Activated naive CD8-positive, alpha-beta T cell treated with anti-CD3 and anti-CD28 coated beads, Interleukin-2, amount 50 U/mL, for 24 hours (primary cell): ENCODE measurements around the gene SFXN1.

Experiments
- ATAC-seq: fragments of 150-1000 bp; cut with Tn5 transposase; one replicate; pipeline ENCODE4 v1.10.0; 2021
- DNase-seq: peaks from one replicate; pipeline ENCODE4 v3.0.0; 2021
- H3K27ac Mint-ChIP-seq: one replicate; pipeline ENCODE4 v1.8.0; 2021; ENCODE audit warnings: mild to moderate bottlenecking, mixed read lengths
- H3K27me3 Mint-ChIP-seq: one replicate; pipeline ENCODE4 v1.8.0; 2021; ENCODE audit warnings: mixed read lengths
- H3K36me3 Mint-ChIP-seq: one replicate; pipeline ENCODE4 v1.8.0; 2021; ENCODE audit warnings: low read depth, mixed read lengths
- H3K4me1 Mint-ChIP-seq: one replicate; pipeline ENCODE4 v1.8.0; 2021; ENCODE audit warnings: mixed read lengths
- H3K4me3 Mint-ChIP-seq: one replicate; pipeline ENCODE4 v1.8.0; 2021; ENCODE audit warnings: mild to moderate bottlenecking, moderate library complexity, mixed read lengths
- H3K9me3 Mint-ChIP-seq: one replicate; pipeline ENCODE4 v1.8.0; 2021; ENCODE audit warnings: mixed read lengths

SFXN1 gene

DNA sequence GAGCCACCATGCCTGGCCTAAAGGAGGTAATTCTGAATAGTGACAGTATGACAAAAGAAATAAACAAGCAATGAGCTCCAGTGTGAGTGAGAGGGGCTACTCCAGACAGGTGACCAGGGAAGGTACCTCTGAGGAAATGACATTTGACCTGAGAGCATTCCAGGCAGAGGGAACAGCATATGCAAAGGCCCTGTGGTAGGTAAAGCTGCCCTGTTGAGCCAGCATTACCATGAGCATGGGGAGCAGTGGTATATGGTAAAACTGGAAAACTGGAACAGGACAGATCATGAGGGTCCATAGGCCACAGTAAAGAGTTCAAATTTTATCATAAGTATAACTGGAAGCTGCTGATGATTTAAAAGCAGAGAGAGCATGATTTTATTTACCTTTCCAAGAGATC is 6.0 kb upstream of the SFXN1 start:
- no peak overlapping the region for H3K4me3 Mint-ChIP-seq
- H3K36me3 Mint-ChIP-seq = no peaks in the 10 kb centered on the region
- no peak overlapping the region for H3K27ac Mint-ChIP-seq
- peaks cover 27% of the 10 kb centered on the region for H3K4me1 Mint-ChIP-seq
- no peak for DNase-seq
- no peak for ATAC-seq
- H3K9me3 Mint-ChIP-seq = no peaks in the 10 kb centered on the region
- peaks cover 1% of the 10 kb centered on the region for H3K27me3 Mint-ChIP-seq

DNA sequence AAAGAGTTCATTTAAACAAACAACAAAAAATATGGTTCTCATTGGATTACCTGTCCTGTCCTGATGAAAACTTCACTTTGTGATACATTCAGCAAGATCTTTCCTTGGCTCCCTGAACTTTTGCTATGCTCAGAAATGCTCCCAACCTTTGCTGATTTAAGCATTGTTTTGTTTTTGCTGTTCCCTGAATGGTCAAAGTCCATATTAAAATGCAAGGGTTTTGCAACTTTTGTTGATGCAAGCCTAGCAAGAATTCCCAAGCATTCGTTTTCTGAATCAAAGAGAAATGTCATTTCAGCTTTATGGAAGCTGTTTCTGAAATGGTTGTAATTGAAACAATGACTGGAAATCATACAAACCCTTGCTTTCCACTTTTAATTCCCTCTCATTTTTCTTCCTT is 3.1 kb upstream of the SFXN1 start:
- DNase-seq (no peak), ATAC-seq (no peak)
- Mint-ChIP-seq H3K36me3 (peaks cover 14% of the 10 kb centered on the region), H3K9me3 (no peaks in the 10 kb centered on the region), H3K4me1 (peaks cover 39% of the 10 kb centered on the region), H3K27me3 (peaks cover 1% of the 10 kb centered on the region), H3K4me3 (no peak overlapping the region), H3K27ac (peak overlapping the region; percentile 17)

DNA sequence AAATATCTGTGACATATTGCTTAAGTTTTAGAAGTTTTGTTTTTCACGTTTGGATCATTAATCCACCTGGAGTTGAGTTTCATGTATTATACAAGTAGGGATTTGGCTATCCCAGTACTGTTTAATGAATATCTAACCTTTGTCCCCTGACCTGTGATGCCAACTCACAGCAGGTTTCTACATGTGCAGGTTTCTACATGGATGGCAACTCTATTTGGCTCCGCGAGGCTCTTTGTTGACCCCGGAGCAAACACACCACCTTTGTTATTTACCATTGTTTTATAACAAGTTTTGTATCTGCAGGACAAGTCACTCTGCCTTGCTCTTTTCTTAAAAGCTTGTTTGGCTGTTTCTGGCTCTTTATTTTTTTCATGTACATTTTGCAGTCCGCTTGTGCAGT is 920 bp upstream of the SFXN1 start:
- Mint-ChIP-seq H3K9me3 (no peaks in the 10 kb centered on the region), H3K36me3 (peaks cover 36% of the 10 kb centered on the region), H3K4me1 (peaks cover 48% of the 10 kb centered on the region), H3K27me3 (peaks cover 1% of the 10 kb centered on the region), H3K4me3 (peak overlapping the region; percentile 74), H3K27ac (no peak overlapping the region)
- DNase-seq (no peak), ATAC-seq (no peak)

DNA sequence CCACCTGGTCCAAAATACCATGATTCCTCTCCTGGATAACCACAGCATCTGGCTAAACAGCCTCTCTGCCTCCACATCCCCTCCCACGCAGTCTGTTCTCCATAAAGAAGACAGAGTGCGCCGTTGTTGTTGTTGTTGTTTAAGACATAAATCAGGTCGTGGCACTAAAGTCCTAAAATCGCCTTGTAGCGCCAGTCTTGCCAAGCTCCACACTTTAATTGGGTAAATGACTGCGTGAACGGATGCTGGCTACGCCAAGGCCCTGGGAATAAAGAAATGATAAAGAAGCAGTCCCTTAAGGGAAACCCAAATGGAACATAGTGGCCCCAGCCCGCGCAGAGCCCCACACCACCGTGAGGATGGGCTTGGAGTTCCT is 364 bp upstream of the SFXN1 start:
- Mint-ChIP-seq H3K27ac (no peak overlapping the region), H3K4me1 (peaks cover 49% of the 10 kb centered on the region), H3K27me3 (peaks cover 1% of the 10 kb centered on the region), H3K36me3 (peaks cover 42% of the 10 kb centered on the region), H3K9me3 (no peaks in the 10 kb centered on the region), H3K4me3 (peak overlapping the region; percentile 74)
- ATAC-seq (no peak), DNase-seq (no peak)

DNA sequence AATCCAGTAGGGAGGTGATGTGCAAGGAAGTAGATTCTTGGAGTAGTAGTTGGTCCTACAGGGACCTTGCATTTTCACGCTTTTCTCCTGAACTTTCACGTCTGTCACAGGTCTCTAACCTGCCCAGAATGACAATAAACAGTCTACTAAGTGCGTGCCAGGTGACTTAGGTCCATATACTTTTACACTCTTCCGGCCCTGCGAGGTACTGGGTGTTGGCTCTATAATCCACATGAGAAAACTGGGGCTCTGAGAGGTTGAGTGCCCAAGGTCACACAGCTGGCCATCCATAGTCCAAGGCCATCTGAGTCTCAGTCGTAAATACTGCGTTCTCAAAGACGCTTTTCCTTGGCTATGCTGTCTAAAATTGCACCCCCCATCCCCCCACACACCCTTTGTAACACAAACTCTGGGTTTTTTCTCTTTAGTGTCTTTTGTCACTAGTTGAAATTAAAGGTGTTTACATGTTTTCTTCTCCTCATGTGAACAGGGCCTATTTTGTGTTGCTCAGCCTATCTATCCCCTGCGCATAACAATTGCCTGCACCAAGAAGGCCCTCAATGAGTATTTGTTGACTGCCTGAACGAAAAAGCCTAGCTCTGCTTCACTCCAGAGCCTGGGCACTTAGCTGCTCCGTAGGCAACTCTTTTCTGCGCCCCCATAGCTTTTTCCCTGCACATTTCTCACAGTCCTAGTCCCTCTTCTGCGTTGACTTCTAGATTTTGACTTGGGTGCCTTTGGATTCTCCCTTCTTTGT is 943 bp downstream of the SFXN1 start:
- H3K27me3 Mint-ChIP-seq = peaks cover 1% of the 10 kb centered on the region
- ATAC-seq = no peak
- no peak for DNase-seq
- H3K27ac Mint-ChIP-seq = peak overlapping the region; percentile 97
- H3K4me3 Mint-ChIP-seq = peak overlapping the region; percentile 96
- peaks cover 62% of the 10 kb centered on the region for H3K4me1 Mint-ChIP-seq
- no peaks in the 10 kb centered on the region for H3K9me3 Mint-ChIP-seq
- peaks cover 54% of the 10 kb centered on the region for H3K36me3 Mint-ChIP-seq

DNA sequence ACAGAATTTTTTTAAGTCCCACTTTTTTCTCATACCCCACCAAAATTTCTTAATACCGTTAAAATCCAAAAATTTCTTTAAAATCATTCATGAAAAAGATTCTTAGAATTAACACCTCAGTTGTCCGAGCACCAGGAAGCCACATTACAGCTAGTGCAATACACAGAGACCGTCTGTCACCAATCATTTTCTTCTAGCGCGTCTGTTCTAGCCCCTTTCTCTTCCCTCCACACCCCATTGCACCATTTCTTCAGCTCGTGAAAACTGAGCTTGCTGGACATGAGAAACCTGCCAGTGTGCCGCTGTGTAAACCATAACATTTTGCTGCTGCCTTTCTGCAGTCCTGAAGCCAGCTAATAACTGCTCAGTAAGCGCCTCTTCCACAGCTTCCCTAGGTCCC is 5.0 kb downstream of the SFXN1 start:
- no peak for ATAC-seq
- Mint-ChIP-seq H3K36me3 (peaks cover 89% of the 10 kb centered on the region), H3K4me3 (peak overlapping the region; percentile 96), H3K27ac (peak overlapping the region; percentile 65), H3K9me3 (no peaks in the 10 kb centered on the region), H3K4me1 (peaks cover 85% of the 10 kb centered on the region), H3K27me3 (no peaks in the 10 kb centered on the region)
- no peak for DNase-seq

DNA sequence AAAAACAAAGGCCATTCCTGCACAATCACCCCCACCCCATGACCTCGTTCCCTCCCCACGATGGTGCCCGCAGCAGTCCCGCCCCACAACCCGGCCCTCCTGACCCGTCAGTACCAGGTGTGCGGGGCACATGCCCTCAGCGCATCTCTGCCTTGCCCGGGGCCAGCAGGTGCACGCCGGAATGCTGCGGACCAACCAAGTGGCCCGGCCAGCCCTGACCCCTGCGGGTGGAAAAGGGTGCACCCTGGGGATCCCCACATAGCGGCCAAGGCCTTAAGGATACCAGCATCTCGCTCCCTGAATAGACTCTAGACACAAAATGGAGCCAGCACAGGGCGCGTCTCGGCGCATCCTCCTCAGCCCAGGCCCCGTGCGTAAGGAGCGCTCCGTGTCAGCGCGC is 6.0 kb downstream of the SFXN1 start:
- no peak overlapping the region for H3K27ac Mint-ChIP-seq
- no peaks in the 10 kb centered on the region for H3K27me3 Mint-ChIP-seq
- ATAC-seq = no peak
- no peaks in the 10 kb centered on the region for H3K9me3 Mint-ChIP-seq
- H3K36me3 Mint-ChIP-seq = peaks cover 93% of the 10 kb centered on the region
- H3K4me3 Mint-ChIP-seq = no peak overlapping the region
- no peak for DNase-seq
- peaks cover 94% of the 10 kb centered on the region for H3K4me1 Mint-ChIP-seq

DNA sequence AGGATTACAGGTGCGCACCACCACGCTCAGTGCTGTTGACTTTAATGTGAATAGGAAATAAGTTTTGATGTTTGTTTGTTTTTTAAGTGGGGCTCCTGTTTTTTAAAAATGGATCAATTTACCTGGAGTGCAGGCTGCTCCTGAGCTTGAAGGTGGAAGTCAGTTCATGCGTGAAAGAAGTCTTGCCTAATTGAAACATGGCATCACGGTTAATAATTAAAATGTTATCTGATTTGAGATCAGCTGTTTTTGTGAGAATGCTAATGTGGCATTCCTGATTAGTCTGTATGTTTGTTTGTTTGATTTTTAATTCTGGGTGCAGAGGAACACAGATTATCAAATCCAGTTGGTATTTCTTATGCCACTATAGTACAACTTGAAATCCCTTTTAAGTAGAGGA is 6.5 kb downstream of the SFXN1 start:
- H3K27ac Mint-ChIP-seq = peak overlapping the region; percentile 14
- H3K9me3 Mint-ChIP-seq = no peaks in the 10 kb centered on the region
- H3K36me3 Mint-ChIP-seq = peaks cover 93% of the 10 kb centered on the region
- H3K4me1 Mint-ChIP-seq = peaks cover 96% of the 10 kb centered on the region
- ATAC-seq = no peak
- H3K4me3 Mint-ChIP-seq = no peak overlapping the region
- no peak for DNase-seq
- no peaks in the 10 kb centered on the region for H3K27me3 Mint-ChIP-seq

DNA sequence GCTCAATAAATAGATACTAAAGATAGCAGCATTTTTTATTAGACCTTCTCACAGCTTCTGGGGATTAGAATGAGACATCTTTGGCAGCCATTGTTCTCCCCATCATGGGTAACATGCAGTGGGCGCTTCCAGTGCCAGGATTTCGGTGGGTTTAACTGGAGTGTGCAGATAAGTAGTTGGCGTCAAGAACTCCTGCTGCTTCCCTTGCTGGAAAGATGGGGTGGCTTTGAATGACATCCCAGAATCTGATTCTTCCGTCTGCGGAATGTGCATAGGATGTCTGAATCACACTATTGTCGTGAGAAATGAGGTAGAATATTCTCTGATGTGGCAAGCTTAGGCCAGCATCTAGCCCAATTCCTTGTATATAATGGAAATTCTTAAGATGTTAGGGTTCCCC is 7.3 kb downstream of the SFXN1 start:
- DNase-seq = no peak
- H3K9me3 Mint-ChIP-seq = no peaks in the 10 kb centered on the region
- no peaks in the 10 kb centered on the region for H3K27me3 Mint-ChIP-seq
- H3K4me1 Mint-ChIP-seq = peaks cover 97% of the 10 kb centered on the region
- peak overlapping the region; percentile 11 for H3K4me3 Mint-ChIP-seq
- peak overlapping the region; percentile 73 for H3K27ac Mint-ChIP-seq
- no peak for ATAC-seq
- H3K36me3 Mint-ChIP-seq = peaks cover 92% of the 10 kb centered on the region

DNA sequence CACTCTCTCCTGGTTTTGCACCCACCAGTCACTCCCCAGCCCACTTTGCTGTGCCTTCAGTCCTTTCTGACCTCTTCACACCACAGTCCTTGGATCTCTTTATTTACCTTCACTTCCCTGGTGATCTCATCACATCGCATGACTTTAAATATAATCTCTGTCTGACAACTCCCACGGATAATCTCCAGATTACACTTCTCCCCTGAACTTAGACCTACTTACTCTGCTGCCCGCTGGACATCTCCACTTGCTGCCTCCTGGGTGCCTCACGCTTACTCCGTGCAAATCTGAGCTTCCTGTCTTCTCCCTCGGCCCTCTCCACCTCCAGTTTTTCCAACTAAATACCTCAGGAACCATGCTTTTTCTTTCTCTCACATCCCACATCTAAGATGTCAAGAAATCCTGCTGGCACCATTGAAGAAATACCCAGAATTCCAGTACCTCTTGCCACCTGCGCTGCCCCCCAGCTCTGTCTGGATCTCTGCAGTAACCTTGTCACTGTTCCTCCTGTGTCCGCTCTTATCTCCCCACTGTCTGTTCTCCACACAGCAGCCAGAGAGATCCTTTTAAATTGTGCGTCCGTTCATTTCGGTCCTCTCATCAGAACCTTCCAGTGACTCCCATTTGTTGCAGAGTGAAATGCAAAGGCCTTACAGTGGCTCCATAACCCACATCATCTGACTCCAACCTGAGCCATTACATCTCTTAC is 9.3 kb downstream of the SFXN1 start:
- H3K4me1 Mint-ChIP-seq = peaks cover 87% of the 10 kb centered on the region
- peak overlapping the region; percentile 17 for H3K4me3 Mint-ChIP-seq
- ATAC-seq (no peak), DNase-seq (no peak)
- H3K9me3 Mint-ChIP-seq = no peaks in the 10 kb centered on the region
- H3K36me3 Mint-ChIP-seq = peaks cover 86% of the 10 kb centered on the region
- no peaks in the 10 kb centered on the region for H3K27me3 Mint-ChIP-seq
- H3K27ac Mint-ChIP-seq = peak overlapping the region; percentile 61

DNA sequence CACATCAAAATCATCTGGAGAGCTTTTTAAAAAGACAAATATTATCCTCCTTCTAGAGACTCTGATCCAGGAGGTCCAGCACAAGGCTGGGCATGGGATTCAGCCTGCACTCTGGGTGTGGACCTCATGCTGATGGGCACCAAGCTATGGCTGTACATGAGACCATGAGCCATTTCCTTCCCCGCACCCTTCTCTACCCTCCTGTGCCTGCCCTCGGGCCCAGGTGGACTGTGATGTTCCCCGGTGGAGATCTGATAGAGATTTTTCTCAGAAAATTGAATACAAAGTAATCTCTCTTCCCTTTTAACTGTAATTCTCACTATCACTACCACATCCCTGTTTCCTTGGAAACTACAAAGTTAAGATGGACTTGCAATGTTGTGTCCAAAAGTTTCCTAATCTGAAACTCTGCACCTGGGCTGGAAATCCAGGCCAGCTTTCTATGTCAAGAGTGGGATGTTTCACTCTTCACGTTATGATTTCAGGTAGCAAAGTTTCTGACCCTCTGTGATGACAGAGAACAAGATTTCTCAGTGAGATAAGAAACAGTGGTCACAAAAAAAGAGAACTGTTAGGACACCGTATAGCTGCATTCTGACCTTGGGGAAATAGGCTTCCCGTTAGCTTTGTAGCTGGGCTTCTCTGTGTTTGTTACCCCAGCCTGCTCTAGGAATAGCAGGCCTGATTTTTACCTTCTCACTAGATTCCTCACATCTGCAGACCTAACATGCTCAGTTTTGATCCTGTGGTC is 11.5 kb downstream of the SFXN1 start:
- ATAC-seq (no peak), DNase-seq (no peak)
- Mint-ChIP-seq H3K4me1 (peaks cover 84% of the 10 kb centered on the region), H3K27me3 (no peaks in the 10 kb centered on the region), H3K4me3 (peak overlapping the region; percentile 1), H3K36me3 (peaks cover 82% of the 10 kb centered on the region), H3K27ac (peak overlapping the region; percentile 76), H3K9me3 (no peaks in the 10 kb centered on the region)

DNA sequence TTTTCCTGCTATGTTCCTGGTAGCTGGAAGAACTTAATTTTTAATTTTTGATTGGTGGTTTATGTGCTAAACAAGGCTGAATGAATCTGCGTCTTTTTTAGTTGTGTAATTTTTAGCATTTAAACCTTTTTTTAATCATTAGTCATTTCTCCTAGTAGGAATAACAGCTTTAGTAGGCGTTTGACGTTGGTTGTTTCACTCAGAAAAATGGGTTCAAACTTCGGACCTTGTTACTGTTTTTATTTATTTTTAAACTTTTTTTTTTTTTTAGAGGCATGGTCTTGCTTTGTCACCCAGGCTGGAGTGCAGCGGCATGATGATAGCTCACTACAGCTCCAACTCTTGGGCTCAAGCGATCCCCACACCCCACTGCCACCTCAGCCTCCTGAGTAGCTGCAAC is 12.9 kb downstream of the SFXN1 start:
- H3K9me3 Mint-ChIP-seq = no peaks in the 10 kb centered on the region
- H3K27ac Mint-ChIP-seq = no peak overlapping the region
- no peaks in the 10 kb centered on the region for H3K27me3 Mint-ChIP-seq
- H3K4me1 Mint-ChIP-seq = peaks cover 76% of the 10 kb centered on the region
- DNase-seq = no peak
- ATAC-seq = no peak
- no peak overlapping the region for H3K4me3 Mint-ChIP-seq
- H3K36me3 Mint-ChIP-seq = peaks cover 79% of the 10 kb centered on the region

DNA sequence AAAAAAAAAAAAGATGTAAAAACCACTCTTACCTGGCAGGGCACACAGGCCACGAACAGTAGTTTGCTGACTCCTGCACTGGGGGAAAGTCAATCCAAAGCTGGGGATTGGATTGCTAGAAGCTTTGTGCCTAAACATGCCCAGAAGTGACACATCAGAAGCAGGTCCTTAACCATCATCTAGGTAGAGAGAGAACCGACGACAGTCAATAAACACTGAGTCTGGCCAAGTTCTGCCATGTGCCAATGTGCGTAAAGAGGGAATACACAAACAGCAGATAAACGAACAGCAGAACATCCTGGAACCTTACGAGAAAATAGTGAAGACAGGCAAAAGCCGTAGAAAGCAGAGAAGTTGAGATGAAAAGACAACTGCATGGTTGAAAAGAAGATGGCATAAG is 14.9 kb downstream of the SFXN1 start:
- H3K27me3 Mint-ChIP-seq = no peaks in the 10 kb centered on the region
- H3K4me1 Mint-ChIP-seq = peaks cover 67% of the 10 kb centered on the region
- DNase-seq (no peak), ATAC-seq (no peak)
- H3K4me3 Mint-ChIP-seq = no peak overlapping the region
- H3K36me3 Mint-ChIP-seq = peaks cover 75% of the 10 kb centered on the region
- no peaks in the 10 kb centered on the region for H3K9me3 Mint-ChIP-seq
- peak overlapping the region; percentile 24 for H3K27ac Mint-ChIP-seq

DNA sequence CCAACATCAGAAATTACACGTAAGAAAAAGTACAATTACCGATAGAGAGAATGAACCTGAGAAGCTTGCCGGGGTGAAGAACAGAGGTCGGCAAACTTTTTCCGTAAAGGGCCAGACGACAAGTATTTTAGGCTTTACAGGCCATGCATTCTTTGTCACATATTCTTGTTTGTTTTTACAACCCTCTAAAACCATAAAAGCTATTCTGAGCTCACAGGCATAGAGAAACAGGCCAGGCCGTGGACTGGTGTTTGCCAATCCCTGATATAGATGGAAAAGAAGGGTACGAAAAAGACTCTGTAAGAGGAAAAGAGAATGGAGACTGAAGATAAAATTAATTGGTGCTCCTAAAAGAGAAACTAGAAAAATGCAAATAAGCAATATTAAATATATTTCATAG is 15.4 kb downstream of the SFXN1 start:
- no peak for DNase-seq
- Mint-ChIP-seq H3K4me3 (no peak overlapping the region), H3K4me1 (peaks cover 65% of the 10 kb centered on the region), H3K27me3 (no peaks in the 10 kb centered on the region), H3K27ac (peak overlapping the region; percentile 24), H3K9me3 (no peaks in the 10 kb centered on the region), H3K36me3 (peaks cover 75% of the 10 kb centered on the region)
- no peak for ATAC-seq
